ENCODE measurements around the gene ASTL.

Gene ASTL

DNA sequence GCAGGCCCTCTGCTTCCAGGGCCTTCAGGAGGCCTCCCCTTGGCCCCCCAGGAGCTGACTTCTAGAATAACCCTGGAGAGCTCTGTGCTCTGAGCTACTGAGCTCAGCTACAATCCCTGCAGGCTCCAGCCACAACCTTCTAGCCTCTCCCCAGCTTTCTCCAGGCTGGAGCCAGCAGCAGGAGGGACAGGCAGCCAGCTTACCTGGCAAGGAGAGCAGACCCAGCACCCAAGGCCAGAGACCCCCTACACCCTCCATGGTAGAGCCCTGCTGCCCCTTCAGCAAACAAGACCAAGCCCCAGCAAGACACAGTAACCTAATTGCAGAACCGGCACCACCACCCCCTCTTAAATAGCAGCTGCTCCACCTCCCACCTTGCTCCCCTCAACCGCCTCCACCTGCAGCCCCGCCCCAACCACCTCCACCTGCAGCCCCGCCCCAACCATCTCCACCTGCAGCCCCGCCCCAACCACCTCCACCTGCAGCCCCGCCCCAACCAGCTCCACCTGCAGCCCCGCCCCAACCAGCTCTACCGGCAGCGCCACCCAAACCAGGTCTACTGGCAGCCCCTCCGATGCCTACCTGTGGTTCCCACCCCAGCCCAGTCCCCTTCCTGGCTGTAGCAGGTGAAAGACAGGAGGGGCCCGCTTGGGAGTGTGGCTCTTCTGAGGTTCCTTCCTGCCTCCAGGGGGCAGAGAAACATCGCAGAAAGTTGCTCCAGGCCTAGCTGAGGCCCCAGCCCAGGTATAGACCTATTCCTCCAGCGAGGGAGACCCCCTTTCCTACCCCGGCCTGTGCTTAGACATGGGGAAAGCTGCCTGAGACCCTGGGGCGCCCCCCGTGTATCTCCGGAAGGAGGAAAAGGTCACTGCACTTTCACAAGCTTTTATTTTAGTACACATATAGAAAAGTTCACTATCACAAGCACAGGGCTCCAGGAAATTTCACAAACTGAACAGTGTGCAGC is at the start of gene ASTL:
Gene ASTL (minus strand): TSS at position 324 of the 967 bp plus-strand sequence. CDS start 66 bp downstream, at position 258.
- TF ChIP-seq, protein P1, sequence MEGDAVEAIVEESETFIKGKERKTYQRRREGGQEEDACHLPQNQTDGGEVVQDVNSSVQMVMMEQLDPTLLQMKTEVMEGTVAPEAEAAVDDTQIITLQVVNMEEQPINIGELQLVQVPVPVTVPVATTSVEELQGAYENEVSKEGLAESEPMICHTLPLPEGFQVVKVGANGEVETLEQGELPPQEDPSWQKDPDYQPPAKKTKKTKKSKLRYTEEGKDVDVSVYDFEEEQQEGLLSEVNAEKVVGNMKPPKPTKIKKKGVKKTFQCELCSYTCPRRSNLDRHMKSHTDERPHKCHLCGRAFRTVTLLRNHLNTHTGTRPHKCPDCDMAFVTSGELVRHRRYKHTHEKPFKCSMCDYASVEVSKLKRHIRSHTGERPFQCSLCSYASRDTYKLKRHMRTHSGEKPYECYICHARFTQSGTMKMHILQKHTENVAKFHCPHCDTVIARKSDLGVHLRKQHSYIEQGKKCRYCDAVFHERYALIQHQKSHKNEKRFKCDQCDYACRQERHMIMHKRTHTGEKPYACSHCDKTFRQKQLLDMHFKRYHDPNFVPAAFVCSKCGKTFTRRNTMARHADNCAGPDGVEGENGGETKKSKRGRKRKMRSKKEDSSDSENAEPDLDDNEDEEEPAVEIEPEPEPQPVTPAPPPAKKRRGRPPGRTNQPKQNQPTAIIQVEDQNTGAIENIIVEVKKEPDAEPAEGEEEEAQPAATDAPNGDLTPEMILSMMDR (IDR thresholded peaks at IDR 0.05; ENCODE audit: low read length, missing control alignments): peak; percentile 66

DNA sequence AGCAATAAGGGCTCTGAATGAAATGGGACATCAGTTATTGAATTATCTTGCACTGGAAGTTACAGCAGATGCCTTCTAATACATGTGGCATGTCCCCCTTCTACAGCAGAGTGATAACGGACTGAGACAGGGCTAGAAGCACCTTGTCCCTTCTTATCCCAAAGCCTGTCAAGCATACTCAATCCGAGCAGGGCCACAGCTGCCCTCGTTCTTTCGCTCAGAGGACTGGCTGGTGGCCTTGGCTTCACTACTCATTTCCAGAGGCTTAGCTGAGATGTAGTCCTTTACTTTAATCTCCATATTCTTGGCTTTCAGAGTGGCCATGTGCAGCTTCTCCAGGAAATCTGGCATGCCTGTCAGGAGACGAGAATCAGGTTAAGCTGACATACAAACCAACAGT is 48.3 kb upstream of the ASTL start:
- TF ChIP-seq, protein P1 (IDR thresholded peaks at IDR 0.05; ENCODE audit: low read length, missing control alignments): no peak
- H3K4me3 ChIP-seq (replicated peaks; ENCODE audit: low read depth, low read length): no peak overlapping the region
- no peak for DNase-seq (ENCODE audit: low read depth)

More for the DNA sequence above, at the start of gene ASTL:
- no peak within 1 kb of the TSS for H3K4me3 ChIP-seq (replicated peaks; ENCODE audit: low read depth, low read length)
- peak; percentile 49 for DNase-seq (ENCODE audit: low read depth)

DNA sequence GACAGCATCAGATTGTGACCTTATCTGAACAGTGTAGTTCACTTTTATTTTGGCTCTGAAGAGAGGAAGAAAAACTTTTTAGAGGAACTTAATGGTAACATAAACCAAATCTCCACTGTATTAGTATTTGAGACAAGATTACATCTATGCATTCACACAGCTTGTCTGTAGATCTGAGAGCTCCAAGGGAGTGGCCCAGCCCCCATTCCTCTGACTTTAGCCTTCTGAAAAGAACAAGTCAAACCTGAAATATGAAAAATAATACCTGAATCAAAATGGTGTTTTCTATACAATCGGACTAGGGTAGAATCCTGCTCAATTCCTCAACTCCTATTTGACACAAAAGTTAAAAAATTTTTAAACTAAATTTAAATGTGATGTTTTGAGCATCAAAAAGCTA is 47.2 kb upstream of the ASTL start:
- DNase-seq (ENCODE audit: low read depth): no peak
- TF ChIP-seq, protein P1 (IDR thresholded peaks at IDR 0.05; ENCODE audit: low read length, missing control alignments): no peak
- no peak overlapping the region for H3K4me3 ChIP-seq (replicated peaks; ENCODE audit: low read depth, low read length)

DNA sequence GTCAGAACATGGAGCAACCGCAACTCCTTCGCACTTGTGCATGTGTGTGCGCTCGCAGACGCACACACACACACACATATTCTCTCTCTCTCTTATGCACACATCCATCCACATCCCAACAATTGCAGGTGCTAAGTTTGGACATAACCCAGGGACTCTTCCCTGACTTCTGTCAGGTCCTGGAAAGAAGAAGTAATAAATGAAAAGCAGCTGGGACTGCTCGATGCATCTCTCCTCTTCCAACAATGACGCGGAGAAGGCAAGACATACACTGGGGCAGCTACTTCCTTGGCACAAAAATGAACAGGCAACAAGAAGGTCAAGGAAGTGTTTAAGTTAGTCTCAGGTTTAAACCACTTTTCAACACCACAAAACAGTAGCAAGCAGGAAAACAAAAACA is 46.7 kb upstream of the ASTL start:
- DNase-seq (ENCODE audit: low read depth): no peak
- no peak overlapping the region for H3K4me3 ChIP-seq (replicated peaks; ENCODE audit: low read depth, low read length)
- TF ChIP-seq, protein P1 (IDR thresholded peaks at IDR 0.05; ENCODE audit: low read length, missing control alignments): no peak

DNA sequence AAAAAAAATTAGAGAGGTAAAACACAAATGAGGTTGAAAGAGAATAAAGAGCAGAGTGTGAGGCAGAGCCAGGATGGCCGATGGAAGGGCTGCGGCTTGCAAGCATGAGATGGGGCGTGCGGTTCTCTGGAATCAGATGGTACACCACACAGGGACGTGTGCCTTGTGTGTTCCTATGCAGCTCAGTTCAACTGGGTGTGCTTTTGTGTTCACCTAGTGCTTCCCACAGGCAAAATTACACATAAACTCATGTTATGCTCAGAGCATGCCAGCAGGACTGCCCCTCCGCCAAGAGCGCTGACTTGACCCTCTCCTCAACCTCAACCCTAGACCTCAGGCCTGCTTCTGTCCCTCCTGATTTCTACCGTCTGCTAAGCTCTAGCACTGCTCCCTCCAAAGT is 45.9 kb upstream of the ASTL start:
- TF ChIP-seq, protein P1 (IDR thresholded peaks at IDR 0.05; ENCODE audit: low read length, missing control alignments): no peak
- no peak overlapping the region for H3K4me3 ChIP-seq (replicated peaks; ENCODE audit: low read depth, low read length)
- no peak for DNase-seq (ENCODE audit: low read depth)

DNA sequence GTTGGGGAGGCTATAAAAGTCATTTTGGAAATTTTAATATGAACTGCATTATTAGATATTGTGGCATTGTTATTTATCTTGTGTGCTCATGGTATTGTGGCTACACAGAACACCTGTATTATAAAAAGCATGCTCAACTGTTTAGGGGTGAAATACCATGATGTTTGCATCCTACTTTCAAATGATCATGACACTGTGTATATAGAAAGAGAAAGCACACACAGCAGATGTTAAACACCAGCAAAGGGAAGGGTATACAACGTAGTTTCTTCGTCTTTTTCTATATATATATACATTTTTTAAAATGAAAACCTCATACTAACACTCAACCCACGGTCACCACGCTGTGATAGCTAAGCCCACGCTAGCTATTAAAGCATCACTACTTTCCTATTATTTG is 43.2 kb upstream of the ASTL start:
- DNase-seq (ENCODE audit: low read depth): no peak
- no peak overlapping the region for H3K4me3 ChIP-seq (replicated peaks; ENCODE audit: low read depth, low read length)
- TF ChIP-seq, protein P1 (IDR thresholded peaks at IDR 0.05; ENCODE audit: low read length, missing control alignments): no peak

Data from fibroblast of pulmonary artery (primary cell).